Cardiac fibroblast (primary cell): Measurements from ENCODE around the gene PRPF19.

Experiments used
- DNase-seq, 2 donors: peaks; one replicate each; pipeline versions ENCODE4 v3.0.0 to v3.0.0-alpha.2; 2010; ENCODE audit warnings: low read depth in 2 of 2
- H3K4me3 ChIP-seq, 2 donors: replicated peaks in 1 of 2; 1 replicate in 1 of 2; 2 replicates in 1 of 2; pipeline ENCODE4 v1.5.1; 2011; ENCODE audit warnings: low read depth in 2 of 2, low read length in 2 of 2, mild to moderate bottlenecking in 2 of 2, moderate library complexity in 1 of 2
- CTCF ChIP-seq: IDR thresholded peaks from one replicate; pipeline ENCODE4 v1.5.1; 2011; ENCODE audit warnings: low read depth, mild to moderate bottlenecking, low read length, inconsistent platforms

The PRPF19 gene

GRCh38 chr11:60844045-60844869, 62.1 kb downstream of the PRPF19 start:
- no peak for TF ChIP-seq CTCF
- H3K4me3 ChIP-seq = peak overlapping the region; percentile 87 to 99
- peak in 1 of 2 donors; percentile 57 for DNase-seq

GRCh38 chr11:60842668-60843600, 63.5 kb downstream of the PRPF19 start:
- peak in 1 of 2 donors; percentile 43 for DNase-seq
- H3K4me3 ChIP-seq = peak overlapping the region; percentile 87 to 99
- no peak for TF ChIP-seq CTCF

- peak within 1 kb of the TSS; percentile 87 to 99 for H3K4me3 ChIP-seq
- DNase-seq = peak; percentile 97 to 98
- no peak for TF ChIP-seq CTCF
These were observed 64.4 kb downstream of the PRPF19 start, which contains the start of gene CCDC86 for GRCh38 chr11:60841797-60842667. CCDC86 (plus strand) TSS chr11:60842113; CDS start chr11:60842125, 12 bp downstream.
